Esophagus muscularis mucosa (tissue), 4 donors: Measurements from ENCODE around the gene SLC25A1.

ENCODE experiments used
- EP300 ChIP-seq: sonication (generic); formaldehyde crosslinking; IDR thresholded peaks from one replicate; pipeline ENCODE4 v1.6.1; 2017; ENCODE audit warnings: antibody characterized with exemption
- POLR2A ChIP-seq: fragments of 450-650 bp; IDR thresholded peaks from one replicate; pipeline ENCODE4 v1.6.1; 2017; ENCODE audit warnings: antibody characterized with exemption, moderate library complexity, mild to moderate bottlenecking, low read depth
- TF ChIP-seq, protein P1 (sequence below), 3 experiments: fragments of 200-600 bp in 2 of 3; fragments of 450-650 bp in 1 of 3; sonication (generic) in 2 of 3; IDR thresholded peaks; one replicate each; pipeline ENCODE4 v1.5.1; 2017 to 2019; ENCODE audit warnings: antibody characterized with exemption in 3 of 3, mild to moderate bottlenecking in 2 of 3, moderate library complexity in 1 of 3

GRCh38 chr22:19133561-19133960, 45.0 kb downstream of the SLC25A1 start:
- TF ChIP-seq POLR2A, result no peak
- TF ChIP-seq, protein P1, sequence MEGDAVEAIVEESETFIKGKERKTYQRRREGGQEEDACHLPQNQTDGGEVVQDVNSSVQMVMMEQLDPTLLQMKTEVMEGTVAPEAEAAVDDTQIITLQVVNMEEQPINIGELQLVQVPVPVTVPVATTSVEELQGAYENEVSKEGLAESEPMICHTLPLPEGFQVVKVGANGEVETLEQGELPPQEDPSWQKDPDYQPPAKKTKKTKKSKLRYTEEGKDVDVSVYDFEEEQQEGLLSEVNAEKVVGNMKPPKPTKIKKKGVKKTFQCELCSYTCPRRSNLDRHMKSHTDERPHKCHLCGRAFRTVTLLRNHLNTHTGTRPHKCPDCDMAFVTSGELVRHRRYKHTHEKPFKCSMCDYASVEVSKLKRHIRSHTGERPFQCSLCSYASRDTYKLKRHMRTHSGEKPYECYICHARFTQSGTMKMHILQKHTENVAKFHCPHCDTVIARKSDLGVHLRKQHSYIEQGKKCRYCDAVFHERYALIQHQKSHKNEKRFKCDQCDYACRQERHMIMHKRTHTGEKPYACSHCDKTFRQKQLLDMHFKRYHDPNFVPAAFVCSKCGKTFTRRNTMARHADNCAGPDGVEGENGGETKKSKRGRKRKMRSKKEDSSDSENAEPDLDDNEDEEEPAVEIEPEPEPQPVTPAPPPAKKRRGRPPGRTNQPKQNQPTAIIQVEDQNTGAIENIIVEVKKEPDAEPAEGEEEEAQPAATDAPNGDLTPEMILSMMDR (IDR thresholded peaks at IDR 0.05), result no peak
- TF ChIP-seq EP300, result no peak
